Liver (tissue), 9 donors: Measurements from ENCODE around the gene KIF3B. TPM values are rescaled to one million over a fixed set of nuclear protein-coding genes. Genes with fewer than 3 reads are reported as not detected.

ENCODE experiments used
- DNase-seq: peaks from one replicate; pipeline ENCODE4 v3.0.0-alpha.2; 2017; ENCODE audit warnings: low spot score
- H3K27ac ChIP-seq, 2 donors: one replicate each; pipeline ENCODE4 v1.7.0; 2013; ENCODE audit warnings: inconsistent platforms in 2 of 2, low read length in 2 of 2, control low read depth in 1 of 2, low read depth in 1 of 2, mild to moderate bottlenecking in 1 of 2
- H3K27me3 ChIP-seq, 4 donors: one replicate each; pipeline versions ENCODE4 v1.6.1 to v1.7.0; 2013; ENCODE audit warnings: low read length in 3 of 4, inconsistent platforms in 1 of 4, mild to moderate bottlenecking in 1 of 4, moderate library complexity in 1 of 4; ENCODE audit not compliant: control insufficient read depth in 4 of 4, insufficient read depth in 4 of 4
- H3K36me3 ChIP-seq, 4 donors: one replicate each; pipeline versions ENCODE4 v1.6.1 to v1.7.0; 2013; ENCODE audit warnings: low read length in 3 of 4, mild to moderate bottlenecking in 3 of 4, low read depth in 1 of 4, moderate library complexity in 1 of 4; ENCODE audit not compliant: control insufficient read depth in 4 of 4, insufficient read depth in 3 of 4
- H3K4me1 ChIP-seq, 4 donors: one replicate each; pipeline versions ENCODE4 v1.6.1 to v1.7.0; 2013; ENCODE audit warnings: low read length in 3 of 4, mild to moderate bottlenecking in 3 of 4, moderate library complexity in 1 of 4; ENCODE audit not compliant: control insufficient read depth in 4 of 4, insufficient read depth in 4 of 4
- H3K4me3 ChIP-seq, 3 donors: one replicate each; pipeline versions ENCODE4 v1.6.1 to v1.7.0; 2013; ENCODE audit warnings: low read length in 3 of 3, control low read depth in 1 of 3, low read depth in 1 of 3, mild to moderate bottlenecking in 1 of 3
- H3K9ac ChIP-seq, 2 donors: one replicate each; pipeline ENCODE4 v1.7.0; 2013; ENCODE audit warnings: low read length in 2 of 2, mild to moderate bottlenecking in 2 of 2, moderate library complexity in 2 of 2, control low read depth in 1 of 2, low read depth in 1 of 2
- H3K9me3 ChIP-seq, 4 donors: one replicate each; pipeline versions ENCODE4 v1.6.1 to v1.7.0; 2013; ENCODE audit warnings: low read length in 3 of 4; ENCODE audit not compliant: control insufficient read depth in 4 of 4
- ATF3 ChIP-seq: IDR thresholded peaks from 2 replicates; pipeline ENCODE4 v1.6.1; 2016; ENCODE audit warnings: antibody characterized with exemption
- CTCF ChIP-seq: fragments of 150-350 bp; IDR thresholded peaks from 2 replicates; pipeline ENCODE4 v1.5.1; 2017; ENCODE audit warnings: improper control_type of control experiment, low read depth, low read length; ENCODE audit not compliant: missing input control
- EGR1 ChIP-seq, 2 donors: IDR thresholded peaks; 2 replicates each; pipeline ENCODE4 v1.6.1; 2016 to 2018; ENCODE audit warnings: antibody characterized with exemption in 2 of 2, low read depth in 2 of 2
- FOXA1 ChIP-seq: IDR thresholded peaks from 2 replicates; pipeline ENCODE4 v1.6.1; 2016; ENCODE audit warnings: antibody characterized with exemption
- FOXA2 ChIP-seq: IDR thresholded peaks from 2 replicates; pipeline ENCODE4 v1.6.1; 2016; ENCODE audit warnings: antibody characterized with exemption
- GABPA ChIP-seq, 2 donors: IDR thresholded peaks in 1 of 2; conservative IDR thresholded peaks in 1 of 2; 2 replicates each; pipeline ENCODE4 v1.6.1; 2016; ENCODE audit warnings: antibody characterized with exemption in 2 of 2, mild to moderate bottlenecking in 1 of 2, moderate library complexity in 1 of 2
- HNF4A ChIP-seq, 2 donors: conservative IDR thresholded peaks; 2 replicates each; pipeline ENCODE4 v1.6.1; 2016; ENCODE audit warnings: antibody characterized with exemption in 2 of 2, mild to moderate bottlenecking in 2 of 2
- HNF4G ChIP-seq: IDR thresholded peaks from 2 replicates; pipeline ENCODE4 v1.6.1; 2016; ENCODE audit warnings: antibody characterized with exemption
- JUND ChIP-seq, 2 donors: IDR thresholded peaks; 2 replicates each; pipeline ENCODE4 v1.6.1; 2016; ENCODE audit warnings: antibody characterized with exemption in 2 of 2
- MAX ChIP-seq: IDR thresholded peaks from 2 replicates; pipeline ENCODE4 v1.6.1; 2016; ENCODE audit warnings: antibody characterized with exemption
- NR2F2 ChIP-seq: IDR thresholded peaks from 2 replicates; pipeline ENCODE4 v1.6.1; 2016; ENCODE audit warnings: antibody characterized with exemption
- RAD21 ChIP-seq, 2 donors: IDR thresholded peaks; 2 replicates each; pipeline ENCODE4 v1.6.1; 2016; ENCODE audit warnings: antibody characterized with exemption in 2 of 2, mild to moderate bottlenecking in 2 of 2
- REST ChIP-seq: IDR thresholded peaks from 2 replicates; pipeline ENCODE4 v1.6.1; 2016; ENCODE audit warnings: antibody characterized with exemption, mild to moderate bottlenecking
- RXRA ChIP-seq, 2 donors: IDR thresholded peaks; 2 replicates each; pipeline ENCODE4 v1.6.1; 2017 to 2018; ENCODE audit warnings: antibody characterized with exemption in 2 of 2, mild to moderate bottlenecking in 1 of 2
- SP1 ChIP-seq: IDR thresholded peaks from 2 replicates; pipeline ENCODE4 v1.6.1; 2018; ENCODE audit warnings: antibody characterized with exemption, mild to moderate bottlenecking
- TAF1 ChIP-seq: conservative IDR thresholded peaks from 2 replicates; pipeline ENCODE4 v1.6.1; 2016; ENCODE audit warnings: antibody characterized with exemption, mild to moderate bottlenecking
- YY1 ChIP-seq: IDR thresholded peaks from 2 replicates; pipeline ENCODE4 v1.6.1; 2016; ENCODE audit warnings: antibody characterized with exemption, mild to moderate bottlenecking
- ZBTB33 ChIP-seq: IDR thresholded peaks from 2 replicates; pipeline ENCODE4 v1.6.1; 2016; ENCODE audit warnings: antibody characterized with exemption
- WGBS: extraction: QIAGEN DNeasy Blood & Tissue Kit; methylation state at CpG from one replicate; pipeline ENCODE4 v1.1.7; 2013; 5-methylcytosine and 5-hydroxymethylcytosine counted together
- polyA plus RNA-seq, 2 donors: library from polyadenylated mRNA; stranded (reverse) in 1 of 2; unstranded in 1 of 2; fragments of 200-250 nt in 1 of 2; fragments of >200 nt in 1 of 2; fragmentation: Nextera tagmentation in 1 of 2; extraction: Ambion mirVana in 1 of 2; gene quantifications; one replicate each; pipeline versions ENCODE4 v1.2.1 to v1.2.3, GENCODE V29; 2013 to 2015
- total RNA-seq, 2 donors: library from RNA; depleted of rRNA; stranded (reverse); fragments of >200 nt; gene quantifications; one replicate each; pipeline ENCODE4 v1.2.3, GENCODE V29; 2014
- donor health status: healthy.
- donor health status: healthy.
- donor health status: healthy.
- donor health status: healthy.
- donor health status: healthy.

KIF3B gene
- total and polyA plus RNA-seq, 4 donors, result 8.3 to 24.2 (median 12.9) TPM

GRCh38 chr20:32370897-32371296 is 93.4 kb downstream of the KIF3B start:
- TF ChIP-seq FOXA2, result no peak
- TF ChIP-seq HNF4G, result no peak
- TF ChIP-seq TAF1, result no peak
- TF ChIP-seq YY1, result no peak
- TF ChIP-seq FOXA1, result no peak
- TF ChIP-seq SP1, result no peak
- TF ChIP-seq ZBTB33, result no peak
- TF ChIP-seq CTCF, result no peak
- TF ChIP-seq EGR1 (IDR thresholded peaks at IDR 0.05; ENCODE audit: low read depth in 2 of 2), result no peak
- TF ChIP-seq REST, result no peak
- no peak for TF ChIP-seq GABPA (IDR thresholded peaks at IDR 0.05 in 1 of 2, conservative IDR thresholded peaks at IDR 0.05 in 1 of 2)
- TF ChIP-seq MAX, result no peak
- no peak for TF ChIP-seq HNF4A (conservative IDR thresholded peaks at IDR 0.05)
- TF ChIP-seq ATF3, result no peak
- no peak for TF ChIP-seq NR2F2
- no peak for TF ChIP-seq RAD21 (IDR thresholded peaks at IDR 0.05)
- no peak for TF ChIP-seq RXRA (IDR thresholded peaks at IDR 0.05)
- no peak for TF ChIP-seq JUND (IDR thresholded peaks at IDR 0.05)
- no peak overlapping the region for H3K4me3 ChIP-seq
- no peak overlapping the region for H3K27ac ChIP-seq
- H3K9ac ChIP-seq, result peak overlapping the region in 1 of 2 donors; percentile 12
- H3K4me1 ChIP-seq, result peaks cover 7 to 40% (median 39%) of the 10 kb centered on the region in 4 donors
- peaks cover 5 to 24% (median 13%) of the 10 kb centered on the region in 4 donors for H3K36me3 ChIP-seq
- WGBS, result 98% methylated on average over 2 of the region's 2 CpGs
- no peak for DNase-seq
- no peaks in the 10 kb centered on the region for H3K27me3 ChIP-seq
- H3K9me3 ChIP-seq, result no peaks in the 10 kb centered on the region
